ENCODE data around the gene RNPC3.

- no peak for TF ChIP-seq CTCF (conservative IDR thresholded peaks at IDR 0.05; ENCODE audit: low read depth, low read length)
- no peak for TF ChIP-seq EZH2 (IDR thresholded peaks at IDR 0.05; ENCODE audit: borderline replicate concordance, low read depth, low read length, poor library complexity, severe bottlenecking)
These were observed 57.0 kb downstream of the RNPC3 start for GRCh38 chr1:103582464-103582863.

Data from A673 (cell line).